H9 (cell line): ENCODE data around the gene ZBTB44. TPM values are rescaled to one million over a fixed set of nuclear protein-coding genes. Genes with fewer than 3 reads are reported as not detected.

ENCODE experiments used
- DNase-seq: peaks from one replicate; pipeline ENCODE4 v3.0.0-alpha.2; 2017
- H2AFZ ChIP-seq: one replicate; pipeline ENCODE4 v1.6.1; 2013; ENCODE audit warnings: mild to moderate bottlenecking, low read length, control low read depth, moderate library complexity
- H2AK5ac ChIP-seq: 2 replicates; pipeline ENCODE4 v1.6.1; 2013; ENCODE audit warnings: low read length, control low read depth, mixed read lengths; ENCODE audit not compliant: insufficient read length
- H2BK120ac ChIP-seq: one replicate; pipeline ENCODE4 v1.6.1; 2013; ENCODE audit warnings: low read depth, mild to moderate bottlenecking, low read length, control low read depth, inconsistent platforms; ENCODE audit not compliant: poor library complexity, severe bottlenecking
- H2BK12ac ChIP-seq: 2 replicates; pipeline ENCODE4 v1.6.1; 2013; ENCODE audit warnings: low read length, control low read depth, mixed read lengths, low read depth; ENCODE audit not compliant: insufficient read length
- H2BK15ac ChIP-seq: 2 replicates; pipeline ENCODE4 v1.6.1; 2013; ENCODE audit warnings: low read depth, low read length, control low read depth
- H2BK20ac ChIP-seq: one replicate; pipeline ENCODE4 v1.6.1; 2013; ENCODE audit warnings: low read depth, mild to moderate bottlenecking, low read length, control low read depth, inconsistent platforms; ENCODE audit not compliant: poor library complexity, severe bottlenecking
- H2BK5ac ChIP-seq: 2 replicates; pipeline ENCODE4 v1.6.1; 2013; ENCODE audit warnings: low read length, control low read depth, mixed read lengths; ENCODE audit not compliant: insufficient read length
- H3K14ac ChIP-seq: 2 replicates; pipeline ENCODE4 v1.6.1; 2013; ENCODE audit warnings: low read length, control low read depth; ENCODE audit not compliant: insufficient read depth
- H3K18ac ChIP-seq: 2 replicates; pipeline ENCODE4 v1.6.1; 2013; ENCODE audit warnings: low read depth, mild to moderate bottlenecking, mixed read lengths, low read length, control low read depth; ENCODE audit not compliant: insufficient read length
- H3K23ac ChIP-seq: 2 replicates; pipeline ENCODE4 v1.6.1; 2013; ENCODE audit warnings: low read length, control low read depth, mixed read lengths, low read depth; ENCODE audit not compliant: insufficient read length
- H3K23me2 ChIP-seq: 2 replicates; pipeline ENCODE4 v1.6.1; 2013; ENCODE audit warnings: low read depth, mild to moderate bottlenecking, mixed read lengths, low read length, control low read depth; ENCODE audit not compliant: insufficient read length, poor library complexity, severe bottlenecking
- H3K27ac ChIP-seq: 2 replicates; pipeline ENCODE4 v1.5.1; 2013; ENCODE audit warnings: low read length, control low read depth, mixed read lengths, low read depth; ENCODE audit not compliant: insufficient read length
- H3K27me3 ChIP-seq: 2 replicates; pipeline ENCODE4 v1.6.1; 2013; ENCODE audit warnings: low read length, control low read depth, inconsistent platforms; ENCODE audit not compliant: insufficient read depth
- H3K4ac ChIP-seq: 2 replicates; pipeline ENCODE4 v1.6.1; 2013; ENCODE audit warnings: low read depth, mild to moderate bottlenecking, control low read depth, inconsistent platforms, low read length, moderate library complexity
- H3K4me1 ChIP-seq: 2 replicates; pipeline ENCODE4 v1.6.1; 2013; ENCODE audit warnings: low read length, control low read depth, inconsistent platforms; ENCODE audit not compliant: insufficient read depth
- H3K4me2 ChIP-seq: 2 replicates; pipeline ENCODE4 v1.6.1; 2013; ENCODE audit warnings: low read length, control low read depth, mixed read lengths; ENCODE audit not compliant: insufficient read length, insufficient read depth
- H3K56ac ChIP-seq: 2 replicates; pipeline ENCODE4 v1.6.1; 2013; ENCODE audit warnings: low read depth, mild to moderate bottlenecking, mixed read lengths, low read length, control low read depth; ENCODE audit not compliant: insufficient read length
- H3K79me1 ChIP-seq: 2 replicates; pipeline ENCODE4 v1.6.1; 2013; ENCODE audit warnings: low read depth, mild to moderate bottlenecking, moderate library complexity, low read length, control low read depth, inconsistent platforms; ENCODE audit not compliant: insufficient read depth, poor library complexity, severe bottlenecking
- H3K79me2 ChIP-seq: 2 replicates; pipeline ENCODE4 v1.6.1; 2013; ENCODE audit warnings: low read length, control low read depth, inconsistent platforms; ENCODE audit not compliant: insufficient read depth
- H3K9ac ChIP-seq: 2 replicates; pipeline ENCODE4 v1.6.1; 2013; ENCODE audit warnings: low read length, control low read depth, mixed read lengths; ENCODE audit not compliant: insufficient read length; ENCODE audit errors: extremely low read depth
- H3K9me3 ChIP-seq: one replicate; pipeline ENCODE4 v1.6.1; 2013; ENCODE audit warnings: low read depth, low read length, inconsistent platforms; ENCODE audit not compliant: control insufficient read depth
- H3T11ph ChIP-seq: one replicate; pipeline ENCODE4 v1.6.1; 2013; ENCODE audit warnings: mild to moderate bottlenecking, low read length, control low read depth, inconsistent platforms
- H4K20me1 ChIP-seq: one replicate; pipeline ENCODE4 v1.6.1; 2013; ENCODE audit not compliant: control insufficient read depth, insufficient read length, insufficient read depth
- H4K5ac ChIP-seq: 2 replicates; pipeline ENCODE4 v1.6.1; 2013; ENCODE audit warnings: low read depth, mild to moderate bottlenecking, mixed read lengths, low read length, control low read depth; ENCODE audit not compliant: insufficient read length
- H4K8ac ChIP-seq: replicated peaks from 2 replicates; pipeline ENCODE4 v1.6.1; 2013; ENCODE audit warnings: low read length, control low read depth, mixed read lengths, low read depth; ENCODE audit not compliant: insufficient read length
- H4K91ac ChIP-seq: 2 replicates; pipeline ENCODE4 v1.6.1; 2013; ENCODE audit warnings: low read depth, mild to moderate bottlenecking, moderate library complexity, mixed read lengths, low read length, control low read depth; ENCODE audit not compliant: insufficient read length
- H3K27ac Mint-ChIP-seq, 3 experiments: 2 replicates in 2 of 3; 3 replicates in 1 of 3; pipeline ENCODE4 v1.8.0; 2020 to 2021; ENCODE audit warnings: mixed read lengths in 3 of 3, mild to moderate bottlenecking in 1 of 3, moderate library complexity in 1 of 3
- H3K27me3 Mint-ChIP-seq: 2 replicates; pipeline ENCODE4 v1.8.0; 2021; ENCODE audit warnings: low read depth, mild to moderate bottlenecking, moderate library complexity, mixed read lengths
- H3K36me3 Mint-ChIP-seq, 3 experiments: 2 replicates in 2 of 3; 3 replicates in 1 of 3; pipeline ENCODE4 v1.8.0; 2020 to 2021; ENCODE audit warnings: low read depth in 3 of 3, mixed read lengths in 3 of 3; ENCODE audit not compliant: insufficient read depth in 1 of 3
- H3K4me1 Mint-ChIP-seq, 2 experiments: 2 replicates each; pipeline ENCODE4 v1.8.0; 2020; ENCODE audit warnings: mixed read lengths in 2 of 2
- H3K4me3 Mint-ChIP-seq, 2 experiments: 2 replicates in 1 of 2; 3 replicates in 1 of 2; pipeline ENCODE4 v1.8.0; 2020 to 2021; ENCODE audit warnings: mild to moderate bottlenecking in 2 of 2, mixed read lengths in 2 of 2, moderate library complexity in 1 of 2
- H3K9me3 Mint-ChIP-seq, 2 experiments: 2 replicates in 1 of 2; 3 replicates in 1 of 2; pipeline ENCODE4 v1.8.0; 2020; ENCODE audit warnings: mild to moderate bottlenecking in 2 of 2, mixed read lengths in 2 of 2, moderate library complexity in 1 of 2
- WGBS: extraction: QIAGEN DNeasy Blood & Tissue Kit; methylation state at CpG from one replicate; pipeline ENCODE4 v1.1.7; 2013; ENCODE audit warnings: missing lambda C conversion rate, low lambda C conversion rate, mixed read lengths; ENCODE audit not compliant: insufficient read length; ENCODE audit errors: extremely low coverage; 5-methylcytosine and 5-hydroxymethylcytosine counted together
- total RNA-seq: library from RNA; stranded (reverse); gene quantifications from 2 replicates; pipeline ENCODE4 v1.2.1, GENCODE V29; 2021
- TF ChIP-seq, protein P1 (sequence below): fragments of 200-600 bp; sonication (generic); conservative IDR thresholded peaks from 3 replicates; pipeline ENCODE4 v1.8.0; 2021; ENCODE audit warnings: antibody characterized with exemption, mild to moderate bottlenecking

Gene ZBTB44
- total RNA-seq, 1 experiment from 2014 or later = 67.7 TPM

DNA sequence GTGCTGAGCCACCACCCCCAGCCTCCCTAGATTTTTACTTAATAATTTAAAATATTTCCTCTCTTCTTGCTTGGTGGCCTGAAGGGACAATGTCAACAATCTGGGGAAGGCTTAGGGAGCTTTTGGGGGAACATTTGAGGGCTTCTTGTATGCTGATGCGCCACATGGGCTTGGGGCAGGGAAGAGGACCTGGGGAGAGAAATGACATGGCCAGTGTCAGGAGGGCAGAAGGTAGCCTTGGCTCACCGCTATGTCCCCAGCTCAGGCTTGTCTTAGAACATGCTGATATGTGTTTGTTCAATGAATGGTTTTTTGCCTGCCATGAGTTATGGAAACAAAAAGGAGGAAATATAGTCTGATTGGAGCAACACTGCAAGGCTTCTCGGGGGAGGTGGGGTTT, 103.6 kb downstream of the ZBTB44 start:
- H3K56ac ChIP-seq = no peak overlapping the region
- H3K23ac ChIP-seq = no peak overlapping the region
- H3K79me2 ChIP-seq = no peaks in the 10 kb centered on the region
- no peaks in the 10 kb centered on the region for H3K9me3 ChIP-seq
- no peak overlapping the region for H3T11ph ChIP-seq
- no peak overlapping the region for H2BK120ac ChIP-seq
- peaks cover 6 to 7% of the 10 kb centered on the region in 2 experiments; a peak in 3 of 4 replicates for H3K4me1 Mint-ChIP-seq
- no peaks in the 10 kb centered on the region; a peak in 1 of 7 replicates for H3K36me3 Mint-ChIP-seq
- no peak overlapping the region for H3K14ac ChIP-seq
- H2BK15ac ChIP-seq = no peak overlapping the region
- H4K91ac ChIP-seq = no peak overlapping the region
- H3K18ac ChIP-seq = no peak overlapping the region
- peaks cover 4% of the 10 kb centered on the region for H3K27me3 Mint-ChIP-seq
- H3K9ac ChIP-seq = no peak overlapping the region
- H3K4me1 ChIP-seq = no peaks in the 10 kb centered on the region; the same call in 1 of the 2 replicates
- whole genome bisulfite sequencing = no CpG with 5 or more reads among the region's 3 CpGs
- no peak overlapping the region for H3K4me3 Mint-ChIP-seq
- DNase-seq = peak; percentile 19
- no peaks in the 10 kb centered on the region for H3K27me3 ChIP-seq
- no peak overlapping the region for H2AFZ ChIP-seq
- H2AK5ac ChIP-seq = no peak overlapping the region
- H3K9me3 Mint-ChIP-seq = no peaks in the 10 kb centered on the region; a peak in 1 of 5 replicates
- TF ChIP-seq, protein P1, sequence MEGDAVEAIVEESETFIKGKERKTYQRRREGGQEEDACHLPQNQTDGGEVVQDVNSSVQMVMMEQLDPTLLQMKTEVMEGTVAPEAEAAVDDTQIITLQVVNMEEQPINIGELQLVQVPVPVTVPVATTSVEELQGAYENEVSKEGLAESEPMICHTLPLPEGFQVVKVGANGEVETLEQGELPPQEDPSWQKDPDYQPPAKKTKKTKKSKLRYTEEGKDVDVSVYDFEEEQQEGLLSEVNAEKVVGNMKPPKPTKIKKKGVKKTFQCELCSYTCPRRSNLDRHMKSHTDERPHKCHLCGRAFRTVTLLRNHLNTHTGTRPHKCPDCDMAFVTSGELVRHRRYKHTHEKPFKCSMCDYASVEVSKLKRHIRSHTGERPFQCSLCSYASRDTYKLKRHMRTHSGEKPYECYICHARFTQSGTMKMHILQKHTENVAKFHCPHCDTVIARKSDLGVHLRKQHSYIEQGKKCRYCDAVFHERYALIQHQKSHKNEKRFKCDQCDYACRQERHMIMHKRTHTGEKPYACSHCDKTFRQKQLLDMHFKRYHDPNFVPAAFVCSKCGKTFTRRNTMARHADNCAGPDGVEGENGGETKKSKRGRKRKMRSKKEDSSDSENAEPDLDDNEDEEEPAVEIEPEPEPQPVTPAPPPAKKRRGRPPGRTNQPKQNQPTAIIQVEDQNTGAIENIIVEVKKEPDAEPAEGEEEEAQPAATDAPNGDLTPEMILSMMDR = no peak
- H3K27ac Mint-ChIP-seq = no peak overlapping the region
- no peaks in the 10 kb centered on the region for H4K20me1 ChIP-seq
- H3K23me2 ChIP-seq = no peaks in the 10 kb centered on the region
- no peak overlapping the region for H2BK20ac ChIP-seq
- no peak overlapping the region for H2BK12ac ChIP-seq
- no peak overlapping the region for H3K4me2 ChIP-seq
- no peak overlapping the region for H4K5ac ChIP-seq
- H3K27ac ChIP-seq = no peak overlapping the region
- no peak overlapping the region for H2BK5ac ChIP-seq
- no peaks in the 10 kb centered on the region for H3K79me1 ChIP-seq
- H4K8ac ChIP-seq = no peak overlapping the region
- no peak overlapping the region for H3K4ac ChIP-seq
